ENCODE data around the gene MBOAT2.
"Not testable (repeated sequence)": the region's sequence is repeated elsewhere in the genome, so short reads cannot be mapped to it uniquely, and the experiment has no call there.

The MBOAT2 gene, protein sequence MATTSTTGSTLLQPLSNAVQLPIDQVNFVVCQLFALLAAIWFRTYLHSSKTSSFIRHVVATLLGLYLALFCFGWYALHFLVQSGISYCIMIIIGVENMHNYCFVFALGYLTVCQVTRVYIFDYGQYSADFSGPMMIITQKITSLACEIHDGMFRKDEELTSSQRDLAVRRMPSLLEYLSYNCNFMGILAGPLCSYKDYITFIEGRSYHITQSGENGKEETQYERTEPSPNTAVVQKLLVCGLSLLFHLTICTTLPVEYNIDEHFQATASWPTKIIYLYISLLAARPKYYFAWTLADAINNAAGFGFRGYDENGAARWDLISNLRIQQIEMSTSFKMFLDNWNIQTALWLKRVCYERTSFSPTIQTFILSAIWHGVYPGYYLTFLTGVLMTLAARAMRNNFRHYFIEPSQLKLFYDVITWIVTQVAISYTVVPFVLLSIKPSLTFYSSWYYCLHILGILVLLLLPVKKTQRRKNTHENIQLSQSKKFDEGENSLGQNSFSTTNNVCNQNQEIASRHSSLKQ

DNA sequence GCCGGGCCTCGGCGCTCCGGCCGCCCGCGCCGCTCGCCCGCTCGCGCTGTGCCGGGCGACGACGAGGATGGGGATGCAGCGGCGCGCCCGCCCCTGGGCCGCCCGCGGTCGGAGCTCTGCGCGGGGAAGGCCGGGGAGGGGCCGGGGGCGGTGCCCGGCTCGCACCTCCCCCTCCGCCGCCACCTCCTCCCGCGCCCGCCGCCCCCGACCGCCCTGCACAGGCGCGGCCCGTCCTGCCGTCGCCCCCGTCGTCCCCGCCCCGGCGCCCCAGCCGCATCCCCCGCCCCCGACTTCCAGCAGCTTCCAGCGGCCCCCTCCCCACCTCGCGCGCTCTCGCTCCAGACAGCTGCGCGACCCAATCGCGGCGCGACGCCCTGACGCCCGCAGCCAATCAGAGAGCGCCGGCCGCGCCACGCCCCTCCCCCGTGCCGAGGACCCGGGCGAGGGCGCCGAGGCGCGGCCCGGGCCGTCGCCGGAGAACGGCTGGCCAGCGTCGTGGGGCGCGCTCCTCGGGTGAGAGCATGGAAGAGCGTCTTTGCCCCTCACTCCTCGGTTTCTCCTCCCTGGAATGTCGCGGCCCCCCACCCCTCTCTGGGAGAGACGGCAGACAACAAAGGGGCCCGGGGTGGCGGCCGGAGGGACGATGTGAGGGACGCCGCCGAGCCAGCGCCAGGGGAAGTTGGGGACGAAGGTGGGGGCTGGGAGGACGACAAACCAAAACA lies at the start of gene MBOAT2:
MBOAT2 (minus strand) TSS at position 69 of the 722 bp plus-strand sequence. CDS start 70 bp downstream, outside the sequence.
- ATAC-seq (peak; percentile 91), DNase-seq (peak; percentile 70 to 82)
- Mint-ChIP-seq H3K27me3 (peaks cover 11% of the 10 kb centered on the region), H3K4me1 (peaks cover 19% of the 10 kb centered on the region), H3K9me3 (no peaks in the 10 kb centered on the region), H3K27ac (peak within 1 kb of the TSS; percentile 59 to 89), H3K4me3 (peak within 1 kb of the TSS; percentile 80 to 81)

DNA sequence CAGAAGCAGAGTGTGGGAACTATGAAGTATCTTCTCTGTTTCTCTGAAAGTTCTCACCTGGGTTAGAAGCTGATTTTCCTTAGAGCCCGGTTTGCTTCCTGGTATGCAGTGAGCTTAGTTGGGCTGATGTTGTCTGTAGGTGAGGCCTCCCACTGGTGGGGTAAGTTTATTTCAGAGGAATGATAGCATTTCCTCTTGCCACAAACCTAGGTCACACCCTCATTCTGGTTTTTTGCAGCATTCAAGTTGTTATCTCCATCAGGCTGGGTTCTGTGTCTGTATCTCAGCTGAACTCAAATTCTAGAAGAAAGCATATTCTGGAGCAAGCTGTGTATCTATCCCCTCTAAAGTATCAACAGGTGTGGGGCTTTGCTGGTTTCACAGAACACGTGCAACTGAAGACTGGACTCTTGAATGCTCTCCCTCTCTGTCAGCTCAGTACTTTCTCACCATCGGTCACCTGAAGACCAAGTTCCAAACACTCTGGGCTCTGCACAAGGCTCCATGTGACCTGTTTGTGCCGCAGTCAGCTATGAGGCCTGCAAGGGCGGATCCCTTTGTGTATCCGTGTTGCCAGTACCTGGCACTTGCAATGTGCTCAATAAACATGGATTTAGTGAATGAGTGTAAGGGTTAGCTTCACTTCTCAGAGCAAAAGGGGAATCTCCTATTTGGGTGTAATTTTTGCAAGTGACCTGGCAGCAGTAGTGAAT lies 49.5 kb upstream of the MBOAT2 start:
- Mint-ChIP-seq H3K9me3 (peaks cover 5 to 8% of the 10 kb centered on the region in 2 donors), H3K4me1 (peaks cover 10% of the 10 kb centered on the region), H3K27me3 (no peaks in the 10 kb centered on the region), H3K4me3 (no peak overlapping the region), H3K27ac (no peak overlapping the region)
- DNase-seq (no peak), ATAC-seq (no peak)

DNA sequence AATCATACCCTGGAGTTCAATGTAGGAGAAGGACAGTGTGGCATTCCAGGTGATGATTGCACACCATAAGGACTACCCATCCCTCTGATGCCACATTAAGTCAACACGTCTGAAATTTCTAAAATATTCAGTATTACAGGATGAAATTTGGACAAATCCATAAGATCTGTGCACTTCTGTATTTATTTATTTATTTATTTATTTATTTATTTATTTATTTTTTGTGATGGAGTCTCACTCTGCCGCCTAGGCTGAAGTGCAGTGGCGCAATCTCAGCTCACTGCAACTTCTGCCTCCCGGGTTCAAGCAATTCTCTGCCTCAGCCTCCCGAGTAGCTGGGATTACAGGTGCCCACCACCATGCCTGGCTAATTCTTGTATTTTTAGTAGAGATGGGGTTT lies 48.0 kb upstream of the MBOAT2 start:
- not testable (repeated sequence) for H3K9me3 Mint-ChIP-seq, DNase-seq, ATAC-seq, H3K27me3 Mint-ChIP-seq, H3K27ac Mint-ChIP-seq, H3K4me3 Mint-ChIP-seq
- H3K4me1 Mint-ChIP-seq = peaks cover 10% of the 10 kb centered on the region

DNA sequence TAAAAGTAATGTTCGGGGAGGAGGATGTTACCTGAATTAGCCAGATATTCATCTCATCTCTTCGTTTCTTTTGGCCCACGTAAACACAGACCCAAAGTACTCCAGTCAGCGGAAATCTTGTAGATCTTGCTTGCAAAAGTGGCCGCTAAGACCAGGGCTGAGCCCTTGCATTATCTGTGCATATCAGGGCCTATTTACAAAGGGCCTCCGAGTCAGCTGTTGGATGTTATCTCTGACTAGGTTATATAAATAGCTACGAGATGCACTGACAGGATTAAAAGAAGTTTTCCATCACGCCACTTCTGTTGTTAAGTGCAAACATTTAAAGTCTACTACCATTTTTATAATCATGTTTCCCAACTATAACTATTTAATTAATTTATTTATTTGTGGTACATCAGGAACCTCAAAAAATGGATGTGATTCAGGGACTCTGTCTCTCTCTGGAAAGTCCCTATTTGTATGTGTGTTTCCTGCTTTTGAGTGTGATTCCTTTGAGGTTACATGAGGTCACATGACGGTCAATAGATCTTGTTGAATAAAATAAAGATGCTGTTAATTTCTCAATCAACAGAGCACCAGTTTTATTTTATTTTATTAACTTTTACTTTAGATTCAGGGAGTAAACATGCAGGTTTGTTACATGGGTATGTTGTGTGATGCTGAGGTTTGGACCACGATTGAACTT lies 46.8 kb upstream of the MBOAT2 start:
- H3K27me3 Mint-ChIP-seq = no peaks in the 10 kb centered on the region
- peaks cover 0 to 1% of the 10 kb centered on the region in 2 donors for H3K9me3 Mint-ChIP-seq
- peaks cover 4% of the 10 kb centered on the region for H3K4me1 Mint-ChIP-seq
- DNase-seq (no peak), ATAC-seq (no peak)
- no peak overlapping the region for H3K4me3 Mint-ChIP-seq
- no peak overlapping the region for H3K27ac Mint-ChIP-seq

DNA sequence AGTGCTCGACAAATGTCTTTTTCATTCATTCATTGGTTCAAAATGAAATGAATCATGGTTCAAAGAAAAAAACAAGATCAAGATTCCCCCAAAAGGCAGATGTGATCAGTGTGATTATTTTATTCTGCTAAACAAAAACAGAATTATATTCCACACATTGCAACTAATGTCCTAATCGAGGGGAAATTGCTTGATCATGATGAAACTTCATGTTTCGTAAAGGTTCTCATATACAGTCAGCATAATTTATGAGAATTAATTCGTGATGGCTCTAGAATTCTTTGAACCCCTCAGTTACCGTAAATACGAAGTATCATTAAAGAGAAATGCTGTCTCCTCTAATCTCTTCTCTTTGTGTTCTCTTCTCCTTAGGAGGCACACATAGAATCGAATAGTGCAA lies 42.1 kb upstream of the MBOAT2 start:
- Mint-ChIP-seq H3K4me1 (no peaks in the 10 kb centered on the region), H3K9me3 (peaks cover 0 to 9% of the 10 kb centered on the region in 2 donors), H3K27me3 (peaks cover 7% of the 10 kb centered on the region), H3K4me3 (no peak overlapping the region), H3K27ac (peak overlapping the region in 1 of 2 donors; percentile 6)
- ATAC-seq (no peak), DNase-seq (no peak)

DNA sequence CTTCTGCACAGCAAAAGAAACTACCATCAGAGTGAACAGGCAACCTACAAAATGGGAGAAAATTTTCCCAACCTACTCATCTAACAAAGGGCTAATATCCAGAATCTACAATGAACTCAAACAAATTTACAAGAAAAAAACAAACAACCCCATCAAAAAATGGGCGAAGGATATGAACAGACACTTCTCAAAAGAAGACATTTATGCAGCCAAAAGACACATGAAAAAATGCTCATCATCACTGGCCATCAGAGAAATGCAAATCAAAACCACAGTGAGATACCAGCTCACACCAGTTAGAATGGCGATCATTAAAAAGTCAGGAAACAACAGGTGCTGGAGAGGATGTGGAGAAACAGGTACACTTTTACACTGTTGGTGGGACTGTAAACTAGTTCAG lies 40.0 kb upstream of the MBOAT2 start:
- not testable (repeated sequence) for H3K27ac Mint-ChIP-seq, DNase-seq, H3K9me3 Mint-ChIP-seq, H3K4me3 Mint-ChIP-seq, H3K27me3 Mint-ChIP-seq, ATAC-seq, H3K4me1 Mint-ChIP-seq

DNA sequence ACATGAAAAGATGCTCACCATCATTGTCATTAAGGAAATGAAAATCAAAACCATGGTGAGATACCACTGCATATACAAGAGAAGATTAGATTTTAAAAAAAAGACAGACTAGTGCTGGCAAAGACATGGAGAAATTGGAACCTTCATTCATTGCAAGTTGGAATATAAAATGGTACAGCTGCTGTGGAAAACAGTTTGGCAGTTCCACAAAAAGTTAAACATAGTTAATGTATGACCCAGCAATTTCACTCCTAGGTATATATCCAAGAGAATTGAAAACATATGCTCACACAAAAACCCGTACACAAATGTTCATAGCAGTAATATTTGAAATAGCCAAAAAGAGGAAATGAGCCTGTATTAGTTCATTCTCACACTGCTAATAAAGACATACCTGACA lies 33.7 kb upstream of the MBOAT2 start:
- peaks cover 30% of the 10 kb centered on the region for H3K27me3 Mint-ChIP-seq
- peaks cover 14 to 19% of the 10 kb centered on the region in 2 donors for H3K9me3 Mint-ChIP-seq
- peaks cover 13% of the 10 kb centered on the region for H3K4me1 Mint-ChIP-seq
- ATAC-seq (no peak), DNase-seq (no peak)
- no peak overlapping the region for H3K27ac Mint-ChIP-seq
- no peak overlapping the region for H3K4me3 Mint-ChIP-seq

DNA sequence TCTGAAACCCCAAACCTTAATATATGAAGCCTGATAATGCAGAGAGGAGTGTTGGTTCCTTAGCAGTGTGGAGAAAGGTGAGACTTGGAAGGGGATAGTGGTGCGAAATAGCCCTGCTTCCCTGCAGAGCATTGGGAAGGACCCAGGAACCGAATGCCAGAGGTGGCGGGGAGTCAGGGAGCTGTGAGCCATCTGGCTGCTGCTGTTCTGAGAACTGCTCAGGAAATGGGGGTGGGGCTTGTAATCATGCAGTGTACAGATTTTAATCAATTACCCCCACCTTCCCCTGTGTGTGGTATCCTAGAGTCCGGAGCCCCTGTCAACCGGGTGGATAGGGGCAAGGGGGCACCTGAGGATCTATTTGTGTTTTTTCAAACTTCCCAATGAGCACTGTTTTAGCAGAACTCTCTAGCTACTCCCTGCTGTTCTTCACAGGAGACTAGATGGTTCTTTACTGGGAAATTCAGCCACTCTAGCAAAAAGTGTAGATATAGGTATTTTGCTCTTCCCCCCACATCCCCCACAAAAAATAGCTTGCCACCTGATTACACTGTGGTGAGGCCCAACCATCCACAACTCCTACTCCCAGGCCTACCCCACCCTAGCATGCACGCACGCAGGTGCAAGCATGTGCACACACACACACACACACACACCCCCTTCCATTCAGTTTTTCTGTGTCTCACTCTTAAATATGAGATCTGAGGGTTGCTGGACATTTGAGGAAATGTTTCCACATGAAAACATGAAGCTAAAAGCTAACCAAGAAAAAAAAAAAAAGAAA lies 30.1 kb upstream of the MBOAT2 start:
- H3K9me3 Mint-ChIP-seq = peaks cover 8 to 9% of the 10 kb centered on the region in 2 donors
- H3K4me1 Mint-ChIP-seq = peaks cover 13% of the 10 kb centered on the region
- DNase-seq = no peak
- H3K27ac Mint-ChIP-seq = no peak overlapping the region
- peaks cover 22% of the 10 kb centered on the region for H3K27me3 Mint-ChIP-seq
- H3K4me3 Mint-ChIP-seq = no peak overlapping the region
- ATAC-seq = no peak

DNA sequence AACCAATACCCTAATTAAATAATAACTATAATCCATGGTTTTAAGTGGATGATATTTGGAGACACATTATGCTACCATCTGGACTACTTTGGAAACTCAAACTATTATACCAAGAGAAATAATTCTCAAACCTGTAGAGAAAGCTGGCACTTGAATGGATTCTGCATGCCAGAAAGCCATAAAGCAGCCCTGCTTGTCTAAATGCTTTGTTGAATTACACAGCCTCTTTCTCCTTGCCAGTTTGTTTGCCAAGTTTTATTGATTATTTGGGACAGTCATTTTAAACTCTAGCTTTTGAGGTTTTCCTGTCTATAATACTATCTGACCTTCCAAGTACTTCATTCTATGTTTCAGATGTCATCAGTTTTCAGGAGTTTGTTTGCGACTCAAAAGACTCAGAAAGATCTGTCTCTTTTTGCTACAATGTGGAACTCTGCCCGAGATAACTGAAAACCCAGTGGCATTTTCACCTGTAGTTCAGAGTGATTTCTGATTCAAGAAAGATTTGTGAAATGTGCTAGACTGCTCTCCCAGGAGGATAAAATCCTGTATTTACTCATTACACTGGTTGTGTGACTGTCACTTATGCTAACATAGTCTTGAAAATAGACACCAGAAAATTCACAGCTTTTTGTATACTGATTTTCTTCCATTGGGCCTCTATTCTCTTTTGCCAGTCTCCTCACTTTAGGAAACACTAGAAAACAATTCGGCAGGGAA lies 29.2 kb upstream of the MBOAT2 start:
- Mint-ChIP-seq H3K27me3 (peaks cover 22% of the 10 kb centered on the region), H3K4me1 (peaks cover 13% of the 10 kb centered on the region), H3K4me3 (no peak overlapping the region), H3K27ac (peak overlapping the region in 1 of 2 donors; percentile 33), H3K9me3 (peaks cover under 1 to 2% of the 10 kb centered on the region in 2 donors)
- ATAC-seq (no peak), DNase-seq (no peak)

DNA sequence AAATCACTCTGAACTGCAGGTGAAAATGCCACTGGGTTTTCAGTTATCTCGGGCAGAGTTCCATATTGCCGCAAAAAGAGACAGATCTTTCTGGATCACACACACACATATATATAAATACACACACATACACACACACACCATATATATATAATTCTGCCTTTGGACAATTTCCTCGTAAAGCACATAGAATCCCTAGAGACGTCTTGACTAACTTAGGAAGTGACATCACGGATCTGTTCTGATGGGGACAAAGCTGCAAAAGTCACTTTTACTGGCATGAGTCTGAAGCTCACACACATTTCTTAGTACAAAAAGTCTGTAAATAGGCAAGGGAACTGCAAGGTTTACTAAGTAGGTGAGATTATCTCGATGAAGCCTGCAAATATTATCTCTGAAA lies 28.6 kb upstream of the MBOAT2 start:
- Mint-ChIP-seq H3K9me3 (no peaks in the 10 kb centered on the region), H3K27ac (no peak overlapping the region), H3K4me1 (peaks cover 13% of the 10 kb centered on the region), H3K27me3 (peaks cover 26% of the 10 kb centered on the region), H3K4me3 (no peak overlapping the region)
- ATAC-seq (no peak), DNase-seq (no peak)

DNA sequence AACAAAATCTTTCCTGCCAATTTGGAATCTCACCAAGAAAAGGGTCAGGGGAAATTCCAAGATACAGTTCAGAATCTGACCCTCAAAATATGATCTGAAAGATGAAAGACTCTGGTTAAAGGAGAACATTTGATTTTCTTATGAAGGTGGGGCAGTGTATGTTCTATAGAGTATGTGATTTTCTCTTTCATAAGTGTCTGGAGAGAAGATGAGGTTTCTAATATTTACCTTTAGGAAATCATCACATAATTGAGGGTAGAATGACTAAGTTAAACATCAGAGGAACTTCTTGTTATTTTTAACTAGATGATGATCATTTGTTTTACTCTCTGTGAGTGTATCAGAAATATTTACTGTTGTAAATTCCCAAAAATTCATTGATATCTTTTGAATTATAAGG lies 27.8 kb upstream of the MBOAT2 start:
- H3K4me3 Mint-ChIP-seq = no peak overlapping the region
- no peaks in the 10 kb centered on the region for H3K9me3 Mint-ChIP-seq
- peaks cover 13% of the 10 kb centered on the region for H3K4me1 Mint-ChIP-seq
- no peak overlapping the region for H3K27ac Mint-ChIP-seq
- DNase-seq (no peak), ATAC-seq (no peak)
- H3K27me3 Mint-ChIP-seq = peaks cover 26% of the 10 kb centered on the region

DNA sequence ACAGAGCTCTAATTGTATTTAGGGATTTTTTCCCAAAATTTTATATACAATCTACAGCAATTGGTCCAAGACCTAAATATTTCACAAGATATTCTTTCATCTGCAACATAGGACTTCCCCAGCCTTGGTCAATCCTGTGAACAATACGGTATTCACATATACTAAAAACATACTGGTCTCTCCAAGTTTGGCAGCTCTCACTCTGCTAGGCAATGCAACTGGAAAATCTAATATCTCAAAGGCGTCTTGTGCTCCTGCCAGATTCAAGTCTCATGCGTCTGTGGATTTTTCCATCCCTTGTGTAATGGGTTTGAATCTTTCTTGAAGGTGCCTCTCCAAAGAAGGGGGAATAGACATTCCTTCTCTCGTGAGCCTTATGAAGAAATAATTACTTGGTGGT lies 27.4 kb upstream of the MBOAT2 start:
- no peaks in the 10 kb centered on the region for H3K9me3 Mint-ChIP-seq

DNA sequence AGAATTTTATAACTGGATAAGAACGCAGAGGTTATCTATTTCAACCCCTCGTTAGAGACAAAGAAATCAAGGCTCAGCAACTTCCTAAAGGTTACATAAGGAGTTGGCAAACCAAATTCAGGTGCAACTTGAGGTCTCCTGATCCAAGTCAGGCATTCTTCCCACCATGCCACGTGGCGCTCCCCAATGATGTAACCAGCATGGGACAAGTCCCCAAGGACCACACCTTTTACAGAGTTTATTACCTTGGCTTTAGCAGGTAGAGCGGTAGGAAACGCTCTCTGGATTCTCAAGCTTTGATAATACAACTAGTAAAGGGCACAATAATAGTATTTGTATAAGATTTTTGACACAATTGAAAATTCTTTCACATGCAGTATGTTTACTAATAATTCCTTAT lies 26.7 kb upstream of the MBOAT2 start:
- DNase-seq (no peak), ATAC-seq (no peak)
- H3K4me1 Mint-ChIP-seq = peaks cover 13% of the 10 kb centered on the region
- no peaks in the 10 kb centered on the region for H3K9me3 Mint-ChIP-seq
- peaks cover 21% of the 10 kb centered on the region for H3K27me3 Mint-ChIP-seq
- H3K4me3 Mint-ChIP-seq = no peak overlapping the region
- H3K27ac Mint-ChIP-seq = no peak overlapping the region

More for the DNA sequence above, 27.4 kb upstream of the MBOAT2 start:
- Mint-ChIP-seq H3K4me3 (no peak overlapping the region), H3K27me3 (peaks cover 22% of the 10 kb centered on the region), H3K4me1 (peaks cover 13% of the 10 kb centered on the region), H3K27ac (no peak overlapping the region)
- DNase-seq (no peak), ATAC-seq (no peak)

DNA sequence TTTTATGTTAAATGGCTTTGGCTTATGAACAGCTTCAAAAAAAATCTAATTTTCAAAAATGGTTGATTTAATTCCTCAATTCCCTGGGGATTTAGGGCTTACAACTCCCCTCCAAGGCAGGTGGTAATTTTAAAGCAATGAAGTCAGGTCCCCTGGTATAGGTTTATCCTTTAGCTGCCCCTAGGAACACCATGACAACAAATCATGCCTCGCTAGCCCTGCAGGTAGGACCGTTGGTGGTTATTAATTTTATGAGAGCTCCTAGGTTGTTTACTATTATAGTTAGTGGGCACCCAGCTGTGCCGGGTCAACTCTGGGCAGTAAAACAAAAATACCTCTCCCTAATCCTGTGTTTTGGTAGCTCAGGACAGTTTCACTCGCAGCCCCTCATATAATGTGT lies 26.2 kb upstream of the MBOAT2 start:
- ATAC-seq (no peak), DNase-seq (no peak)
- Mint-ChIP-seq H3K27me3 (peaks cover 19% of the 10 kb centered on the region), H3K27ac (no peak overlapping the region), H3K4me1 (peaks cover 13% of the 10 kb centered on the region), H3K4me3 (no peak overlapping the region), H3K9me3 (no peaks in the 10 kb centered on the region)
